ENCODE measurements around the gene DZIP3.

DZIP3 gene

DNA sequence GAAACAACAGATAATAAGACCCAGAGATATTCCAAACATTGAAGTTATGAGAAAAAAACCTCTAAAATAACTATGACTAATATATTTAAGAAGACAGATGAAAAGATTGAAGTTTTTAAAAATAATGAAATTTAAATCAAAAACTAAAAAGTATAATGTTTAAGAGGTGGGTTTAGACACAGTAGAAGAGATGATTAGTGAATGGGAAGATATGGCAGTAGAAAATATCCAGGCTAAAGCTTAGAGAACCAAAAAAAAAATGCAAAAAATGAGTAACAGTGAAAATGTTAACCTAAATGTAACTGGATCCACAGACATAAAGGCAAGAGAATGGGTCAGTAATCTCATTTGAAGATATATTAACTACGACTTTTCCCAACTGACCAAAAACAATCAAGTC, 115.5 kb downstream of the DZIP3 start:
- H3K4me1 ChIP-seq (ENCODE audit: low read length), result no peaks in the 10 kb centered on the region
- H2AFZ ChIP-seq (ENCODE audit: low read length), result no peak overlapping the region

DNA sequence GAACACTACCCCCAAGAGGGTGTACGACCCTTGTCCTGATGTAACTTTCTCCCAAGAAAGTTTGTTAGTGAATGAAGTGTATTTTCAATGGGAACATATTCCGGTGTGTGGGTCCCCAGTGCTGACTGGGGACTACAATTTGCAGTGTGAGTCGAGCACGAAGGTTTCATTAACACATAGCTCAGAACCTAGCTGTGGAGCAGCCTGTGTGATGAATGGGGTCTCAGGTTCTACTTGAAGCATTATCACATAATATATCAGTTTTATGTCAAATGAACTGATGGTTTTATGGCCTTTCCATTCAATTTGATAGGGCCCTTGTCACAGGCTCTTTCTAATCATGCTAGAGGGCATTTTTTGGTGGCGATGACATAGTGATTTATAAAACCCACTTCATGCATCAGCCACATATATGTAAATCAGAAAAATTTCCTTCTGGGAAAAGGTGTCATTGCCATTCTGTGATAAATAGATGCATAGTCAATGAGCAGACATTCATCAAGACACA, 123.5 kb downstream of the DZIP3 start:
- Histone ChIP-seq H3K4me1 (ENCODE audit: low read length) (peaks cover 15% of the 10 kb centered on the region), H3K4me2 (ENCODE audit: low read depth, low read length) (peak overlapping the region; percentile 14; the same call in 1 of the 2 replicates), H3K27ac (ENCODE audit: low read length) (peak overlapping the region; percentile 85), H4K20me1 (ENCODE audit: insufficient read depth, low read length) (no peaks in the 10 kb centered on the region), H3K4me3 (ENCODE audit: low read length) (no peak overlapping the region), H3K79me2 (ENCODE audit: low read length) (no peaks in the 10 kb centered on the region), H3K9me2 (replicated peaks; ENCODE audit: insufficient read depth, low read length) (no peaks in the 10 kb centered on the region), H3K36me3 (replicated peaks; ENCODE audit: insufficient read depth, low read length) (no peaks in the 10 kb centered on the region), H2AFZ (ENCODE audit: low read length) (peak overlapping the region; percentile 19; the same call in 1 of the 2 replicates), H3K27me3 (replicated peaks; ENCODE audit: insufficient read depth, low read length) (no peaks in the 10 kb centered on the region), H3K9me3 (replicated peaks; ENCODE audit: insufficient read depth, low read length) (no peaks in the 10 kb centered on the region), H3F3A (ENCODE audit: insufficient read depth, low read length) (peaks cover 2% of the 10 kb centered on the region; the same call in 1 of the 2 replicates), H3K9ac (ENCODE audit: low read length) (0 out of 2 replicates have a peak overlapping the region, but pooled peaks have one; percentile 40)
- TF ChIP-seq EZH2 (optimal IDR thresholded peaks at IDR 0.05; ENCODE audit: low read depth, low read length), result no peak
- TF ChIP-seq, protein P1, sequence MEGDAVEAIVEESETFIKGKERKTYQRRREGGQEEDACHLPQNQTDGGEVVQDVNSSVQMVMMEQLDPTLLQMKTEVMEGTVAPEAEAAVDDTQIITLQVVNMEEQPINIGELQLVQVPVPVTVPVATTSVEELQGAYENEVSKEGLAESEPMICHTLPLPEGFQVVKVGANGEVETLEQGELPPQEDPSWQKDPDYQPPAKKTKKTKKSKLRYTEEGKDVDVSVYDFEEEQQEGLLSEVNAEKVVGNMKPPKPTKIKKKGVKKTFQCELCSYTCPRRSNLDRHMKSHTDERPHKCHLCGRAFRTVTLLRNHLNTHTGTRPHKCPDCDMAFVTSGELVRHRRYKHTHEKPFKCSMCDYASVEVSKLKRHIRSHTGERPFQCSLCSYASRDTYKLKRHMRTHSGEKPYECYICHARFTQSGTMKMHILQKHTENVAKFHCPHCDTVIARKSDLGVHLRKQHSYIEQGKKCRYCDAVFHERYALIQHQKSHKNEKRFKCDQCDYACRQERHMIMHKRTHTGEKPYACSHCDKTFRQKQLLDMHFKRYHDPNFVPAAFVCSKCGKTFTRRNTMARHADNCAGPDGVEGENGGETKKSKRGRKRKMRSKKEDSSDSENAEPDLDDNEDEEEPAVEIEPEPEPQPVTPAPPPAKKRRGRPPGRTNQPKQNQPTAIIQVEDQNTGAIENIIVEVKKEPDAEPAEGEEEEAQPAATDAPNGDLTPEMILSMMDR (IDR thresholded peaks at IDR 0.05; ENCODE audit: low read length), result no peak
- TF ChIP-seq EZH2phosphoT487 (IDR thresholded peaks at IDR 0.05; ENCODE audit: low read length), result no peak
- DNase-seq, result no peak

More for the DNA sequence above, 115.5 kb downstream of the DZIP3 start:
- Histone ChIP-seq H3K27me3 (replicated peaks; ENCODE audit: insufficient read depth, low read length) (no peaks in the 10 kb centered on the region), H3K9ac (ENCODE audit: low read length) (no peak overlapping the region), H3F3A (ENCODE audit: insufficient read depth, low read length) (no peaks in the 10 kb centered on the region), H3K79me2 (ENCODE audit: low read length) (no peaks in the 10 kb centered on the region), H3K9me2 (replicated peaks; ENCODE audit: insufficient read depth, low read length) (no peaks in the 10 kb centered on the region), H3K4me3 (ENCODE audit: low read length) (no peak overlapping the region), H3K36me3 (replicated peaks; ENCODE audit: insufficient read depth, low read length) (no peaks in the 10 kb centered on the region), H4K20me1 (ENCODE audit: insufficient read depth, low read length) (no peaks in the 10 kb centered on the region), H3K4me2 (ENCODE audit: low read depth, low read length) (no peak overlapping the region), H3K27ac (ENCODE audit: low read length) (no peak overlapping the region), H3K9me3 (replicated peaks; ENCODE audit: insufficient read depth, low read length) (no peaks in the 10 kb centered on the region)
- DNase-seq, result no peak
- TF ChIP-seq EZH2 (optimal IDR thresholded peaks at IDR 0.05; ENCODE audit: low read depth, low read length), result no peak
- TF ChIP-seq EZH2phosphoT487 (IDR thresholded peaks at IDR 0.05; ENCODE audit: low read length), result no peak
- TF ChIP-seq, protein P1 (IDR thresholded peaks at IDR 0.05; ENCODE audit: low read length), result no peak

DNA sequence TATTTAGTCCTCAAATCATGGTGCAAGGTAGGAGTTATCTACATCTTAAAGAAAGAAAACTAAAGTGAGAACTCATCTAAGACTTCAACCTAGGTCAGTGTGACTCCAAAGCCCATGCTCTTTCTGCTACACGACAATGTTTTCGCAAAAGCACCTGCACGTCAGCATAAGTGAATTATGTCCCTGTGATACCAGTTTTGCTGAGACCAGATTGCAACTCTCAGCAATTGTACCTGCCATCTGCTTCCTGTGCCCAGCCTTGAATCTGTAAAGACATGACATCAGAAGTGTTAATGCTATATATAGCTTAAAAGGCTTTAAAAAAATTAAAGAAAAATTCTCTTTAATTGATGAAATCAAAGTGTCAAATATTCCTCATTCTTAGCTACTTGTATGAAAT, 124.3 kb downstream of the DZIP3 start:
- H2AFZ ChIP-seq (ENCODE audit: low read length), result peak overlapping the region; percentile 19; the same call in 1 of the 2 replicates
- H3K9ac ChIP-seq (ENCODE audit: low read length), result peak overlapping the region; percentile 40; the same call in 1 of the 2 replicates
- H3K4me3 ChIP-seq (ENCODE audit: low read length), result no peak overlapping the region
- H3K4me1 ChIP-seq (ENCODE audit: low read length), result peaks cover 15% of the 10 kb centered on the region
- no peaks in the 10 kb centered on the region for H3K9me3 ChIP-seq (replicated peaks; ENCODE audit: insufficient read depth, low read length)
- H3K27me3 ChIP-seq (replicated peaks; ENCODE audit: insufficient read depth, low read length), result no peaks in the 10 kb centered on the region
- no peaks in the 10 kb centered on the region for H3K79me2 ChIP-seq (ENCODE audit: low read length)
- H3F3A ChIP-seq (ENCODE audit: insufficient read depth, low read length), result peaks cover 2% of the 10 kb centered on the region; the same call in 1 of the 2 replicates
- TF ChIP-seq, protein P1 (IDR thresholded peaks at IDR 0.05; ENCODE audit: low read length), result no peak
- TF ChIP-seq EZH2 (optimal IDR thresholded peaks at IDR 0.05; ENCODE audit: low read depth, low read length) (no peak), EZH2phosphoT487 (IDR thresholded peaks at IDR 0.05; ENCODE audit: low read length) (no peak)
- no peaks in the 10 kb centered on the region for H4K20me1 ChIP-seq (ENCODE audit: insufficient read depth, low read length)
- H3K4me2 ChIP-seq (ENCODE audit: low read depth, low read length), result peak overlapping the region; percentile 14; the same call in 1 of the 2 replicates
- peak overlapping the region; percentile 85 for H3K27ac ChIP-seq (ENCODE audit: low read length)
- H3K36me3 ChIP-seq (replicated peaks; ENCODE audit: insufficient read depth, low read length), result no peaks in the 10 kb centered on the region
- no peaks in the 10 kb centered on the region for H3K9me2 ChIP-seq (replicated peaks; ENCODE audit: insufficient read depth, low read length)
- peak; percentile 90 for DNase-seq
